GM19324 (cell line): ENCODE measurements around the gene MYO1A.
"Not testable (repeated sequence)": the region's sequence is repeated elsewhere in the genome, so short reads cannot be mapped to it uniquely, and the experiment has no call there.

Experiments
- ATAC-seq: cut with Tn5 transposase; IDR thresholded peaks from one replicate; pipeline ENCODE4 v1.9.1; 2021; ENCODE audit warnings: mild to moderate bottlenecking, moderate library complexity; ENCODE audit not compliant: unreplicated experiment, low FRiP score

Gene MYO1A

DNA sequence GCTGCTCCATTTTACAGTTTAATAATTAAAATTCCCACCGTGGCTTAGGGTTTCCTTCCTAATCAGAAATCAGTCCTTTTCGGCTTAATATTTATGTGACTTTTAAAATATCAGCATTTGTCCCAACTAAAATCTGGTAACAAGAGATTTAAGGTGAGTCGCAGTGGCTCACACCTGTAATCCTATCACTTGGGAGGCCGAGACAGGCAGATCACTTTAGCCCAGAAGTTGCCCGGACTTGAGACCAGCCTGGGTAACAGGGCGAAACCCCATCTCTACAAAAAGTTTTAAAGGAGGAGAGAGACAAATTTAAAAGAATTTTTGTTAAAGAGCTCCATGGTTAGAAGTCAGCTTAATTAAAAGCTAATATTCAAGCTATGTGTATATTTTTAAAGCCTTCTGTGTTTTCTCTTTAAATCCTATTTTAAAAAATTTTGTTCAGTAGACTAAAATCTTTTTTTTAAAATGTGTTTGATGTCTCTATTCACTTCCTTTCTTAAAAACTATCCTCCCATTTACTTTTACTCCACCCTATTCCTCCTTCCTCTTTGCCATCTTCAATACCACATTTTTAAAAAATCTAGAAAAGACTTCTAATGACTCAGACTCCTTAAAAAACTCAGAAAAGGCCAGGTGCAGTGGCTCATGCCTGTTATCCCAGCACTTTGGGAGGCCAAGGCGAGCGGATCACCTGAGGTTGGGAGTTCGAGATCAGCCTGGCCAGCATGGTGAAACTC, 29.8 kb downstream of the MYO1A start:
- ATAC-seq = no peak

DNA sequence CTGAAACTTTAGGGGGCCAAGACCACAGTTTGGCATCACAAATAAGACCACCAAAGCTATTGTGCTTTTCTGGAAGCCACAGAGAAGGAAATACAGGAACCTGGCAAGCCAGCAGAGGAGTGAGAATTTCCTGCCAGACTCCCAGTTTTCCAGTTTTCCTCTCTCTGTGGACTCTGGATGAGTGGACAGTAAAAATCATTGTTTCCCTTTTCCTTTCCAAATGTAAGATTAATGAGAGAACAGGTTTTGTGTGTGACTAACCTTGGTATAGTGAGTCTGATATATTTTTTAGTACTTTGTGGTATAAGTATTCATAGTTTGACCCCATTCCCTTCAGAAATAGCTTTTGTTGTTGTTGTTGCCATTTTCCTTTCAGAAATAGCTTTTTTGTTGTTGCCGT, 31.0 kb downstream of the MYO1A start:
- no peak for ATAC-seq

DNA sequence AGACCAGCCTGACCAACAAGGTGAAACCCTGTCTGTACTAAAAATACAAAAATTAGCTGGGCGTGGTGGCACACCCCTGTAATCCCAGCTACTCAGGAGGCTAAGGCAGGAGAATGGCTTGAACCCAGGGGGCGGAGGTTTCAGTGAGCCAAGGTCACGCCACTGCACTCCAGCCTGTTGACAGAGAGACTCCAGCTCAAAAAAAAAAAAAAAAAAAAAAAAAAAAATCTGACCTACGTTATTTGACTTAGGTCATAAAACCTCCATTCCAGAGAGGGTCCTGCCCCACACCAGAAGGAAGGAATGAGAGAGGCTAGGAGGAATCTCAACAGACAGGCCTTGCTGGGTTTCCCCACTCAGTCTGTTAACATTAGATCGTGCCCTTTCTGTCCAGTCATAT, 31.6 kb downstream of the MYO1A start:
- ATAC-seq = not testable (repeated sequence)

DNA sequence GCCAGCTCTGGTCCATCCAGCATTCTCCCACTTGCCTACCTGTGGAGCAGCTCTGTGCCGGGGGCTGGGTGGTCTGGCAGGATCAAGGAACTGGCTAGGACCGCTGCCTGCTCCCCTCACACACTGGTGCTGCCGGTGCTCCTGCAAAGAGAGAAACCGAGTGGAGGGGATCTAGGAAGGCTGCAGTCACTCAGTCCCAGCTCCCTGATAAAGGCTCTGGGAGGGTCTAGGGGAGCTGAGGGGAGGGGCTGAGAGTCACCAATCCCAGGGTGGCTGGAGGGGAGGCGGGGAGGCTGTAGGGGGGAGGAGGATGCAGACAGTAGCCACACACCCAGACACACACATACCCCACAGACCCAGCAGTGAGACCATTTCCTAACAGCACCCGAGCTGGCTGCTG, 33.6 kb downstream of the MYO1A start, which contains the start of gene TAC3:
TAC3 (minus strand) TSS at position 182 of the 400 bp plus-strand sequence. CDS start 732 bp downstream, outside the sequence.
- ATAC-seq = no peak

DNA sequence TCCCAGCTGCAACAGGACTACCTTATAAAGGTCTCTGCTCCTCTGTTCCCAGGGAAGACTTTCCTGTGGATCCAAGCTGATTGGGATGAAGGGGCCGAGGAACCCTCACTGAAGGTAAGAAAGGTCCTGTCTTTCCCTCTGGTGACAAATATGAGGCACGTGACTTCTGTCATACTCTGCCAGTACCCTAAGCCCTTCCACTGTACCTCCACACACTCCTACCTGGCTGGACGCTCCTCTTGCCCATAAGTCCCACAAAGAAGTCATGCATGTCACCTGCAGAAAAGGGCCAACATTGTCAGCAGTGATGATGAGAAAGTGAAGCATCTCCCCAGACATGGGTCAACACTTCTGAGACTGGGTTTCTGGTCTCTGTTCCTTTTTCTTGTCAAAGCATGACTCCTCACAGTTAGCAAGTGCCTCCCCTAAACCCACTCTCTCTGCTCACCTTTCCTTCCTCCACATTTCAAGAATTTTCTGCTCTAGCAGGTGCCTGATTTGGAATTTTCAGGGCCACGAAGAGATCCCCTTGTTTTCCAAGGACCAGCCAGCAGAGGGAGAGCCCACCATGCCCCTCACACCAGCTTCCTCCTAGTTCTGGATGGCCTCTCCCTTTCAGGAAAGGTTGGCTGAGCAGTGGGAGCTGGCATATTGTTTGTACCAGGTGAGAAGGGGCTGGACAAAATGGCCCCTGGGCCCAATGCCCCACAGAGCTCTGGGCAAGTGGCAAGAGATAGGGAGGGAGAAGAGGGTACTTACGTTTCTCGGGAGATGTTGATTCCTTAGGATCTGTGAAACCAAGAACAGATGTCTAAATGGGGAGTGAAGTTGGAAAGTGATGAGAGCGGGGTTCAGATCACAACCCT, 37.1 kb downstream of the MYO1A start:
- ATAC-seq = peak; percentile 74

DNA sequence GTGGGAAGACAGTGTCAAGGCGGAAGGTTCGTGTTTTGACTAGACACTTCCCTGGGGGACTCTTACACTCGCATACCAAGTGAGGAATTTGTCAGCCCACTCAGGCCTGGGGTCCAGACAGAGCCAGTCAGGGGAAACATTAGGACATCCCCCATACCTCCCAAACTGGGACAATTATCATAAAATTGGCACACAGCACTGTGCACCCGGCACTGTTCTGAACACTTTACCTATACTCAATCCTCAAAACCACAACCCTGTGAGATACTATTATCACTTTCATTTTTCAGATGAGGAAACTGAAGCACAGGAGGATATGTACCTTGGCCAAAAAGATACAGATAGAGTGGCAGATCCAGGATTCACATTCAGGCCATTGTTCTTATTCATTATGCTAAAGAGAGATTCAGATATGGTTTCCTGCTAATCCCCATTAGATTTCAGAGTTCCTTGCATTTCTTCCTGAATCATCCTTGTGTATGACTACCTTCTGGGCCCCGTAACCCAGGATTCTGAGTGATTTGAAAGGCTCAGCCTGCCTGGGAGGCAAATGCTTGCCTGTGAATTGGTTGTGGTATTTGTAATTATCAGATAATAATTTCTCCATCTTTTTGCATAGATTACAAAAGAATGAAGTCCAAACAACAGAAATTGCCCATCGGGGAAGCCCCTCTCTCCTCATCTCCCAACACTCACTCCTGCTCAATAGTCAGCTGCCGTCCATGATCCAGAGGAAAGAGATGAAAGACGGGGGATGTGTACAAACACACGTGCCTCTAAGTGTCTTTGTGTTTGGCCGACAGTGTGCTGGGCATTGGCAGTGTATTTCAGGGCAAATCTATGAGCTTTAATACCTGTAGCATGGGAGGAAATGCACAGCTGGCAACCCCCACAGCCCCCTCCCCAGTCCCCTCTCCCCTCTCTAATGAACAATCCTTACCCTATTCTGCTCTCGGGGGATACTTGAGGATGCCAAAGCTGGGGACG, 38.2 kb downstream of the MYO1A start:
- no peak for ATAC-seq

DNA sequence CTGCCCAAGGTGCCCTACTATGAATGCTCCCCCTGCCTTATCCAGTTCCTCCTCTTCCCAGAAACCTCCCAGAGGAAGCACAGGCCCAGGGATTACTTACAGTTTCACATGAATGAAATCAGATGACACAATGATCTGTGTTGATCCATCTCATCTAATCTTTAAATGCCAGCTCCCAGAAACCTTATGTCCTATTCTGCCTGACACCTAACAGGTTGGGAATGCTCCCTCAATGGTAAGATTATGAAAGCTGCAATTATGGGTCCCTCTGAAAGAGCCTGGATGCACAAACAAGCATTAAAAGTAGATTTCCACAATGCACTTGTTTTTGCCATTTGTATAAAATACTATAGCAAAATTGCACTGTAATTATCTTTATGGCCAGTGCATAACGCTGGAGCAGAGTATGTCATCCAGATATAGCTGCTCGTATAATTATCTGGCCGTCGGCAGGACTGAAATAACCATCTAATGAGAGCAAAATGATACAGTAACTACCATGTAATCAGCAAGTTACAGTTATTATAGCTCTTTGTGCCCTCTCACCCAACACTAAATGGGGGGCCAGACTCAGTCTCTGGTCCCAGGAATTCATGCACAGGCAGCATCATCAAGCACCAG, 39.2 kb downstream of the MYO1A start:
- ATAC-seq = no peak

DNA sequence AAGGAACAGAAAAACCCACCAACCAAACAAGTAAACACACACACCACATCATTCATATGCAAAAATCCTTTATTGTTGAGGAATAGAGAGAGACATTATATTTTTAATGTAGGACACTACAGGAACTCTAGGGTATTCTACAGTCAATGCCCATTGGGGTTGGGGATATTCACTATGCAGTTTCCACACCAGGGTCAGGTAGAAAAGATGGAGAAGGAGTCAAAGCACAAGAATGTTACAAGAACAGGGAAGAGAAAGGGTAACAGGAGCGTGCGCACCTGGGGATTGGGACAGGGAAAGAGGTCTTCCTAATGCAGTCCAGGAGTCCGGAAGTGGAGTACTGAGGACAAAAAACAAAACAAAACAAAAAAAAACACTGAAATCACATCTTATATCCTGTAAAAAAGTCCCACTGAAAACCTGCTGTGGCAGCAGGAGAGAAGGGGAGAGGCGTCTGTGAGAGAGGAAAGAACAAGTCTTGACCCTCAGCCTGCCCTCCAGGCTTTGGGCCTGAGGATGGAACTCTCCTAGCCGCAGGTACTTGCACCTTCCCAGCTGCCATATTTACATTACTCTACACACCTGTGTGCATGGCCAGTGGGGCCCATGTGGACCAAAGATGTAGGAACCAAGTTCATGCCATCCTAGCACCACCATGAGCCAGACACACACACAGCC, 39.8 kb downstream of the MYO1A start:
- ATAC-seq = no peak

DNA sequence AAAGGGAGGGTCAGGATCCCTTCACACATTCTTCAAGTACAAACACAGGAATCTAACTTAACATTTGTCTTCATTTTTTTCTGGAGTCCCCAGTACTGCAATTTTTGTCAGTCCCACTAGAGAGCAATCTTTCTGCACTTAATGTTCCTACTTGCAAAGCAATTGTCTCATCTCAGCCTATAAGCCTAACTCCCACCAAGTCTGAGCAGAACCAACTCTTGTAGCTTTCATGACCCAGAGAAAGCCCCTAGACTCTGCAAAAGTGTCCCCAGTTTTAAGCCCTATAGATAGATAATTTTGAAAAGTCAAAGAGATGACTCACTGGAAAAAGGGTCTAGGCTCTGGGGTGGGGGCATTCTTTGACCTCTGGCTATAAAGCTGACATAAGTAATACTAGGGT, 41.8 kb downstream of the MYO1A start:
- no peak for ATAC-seq

DNA sequence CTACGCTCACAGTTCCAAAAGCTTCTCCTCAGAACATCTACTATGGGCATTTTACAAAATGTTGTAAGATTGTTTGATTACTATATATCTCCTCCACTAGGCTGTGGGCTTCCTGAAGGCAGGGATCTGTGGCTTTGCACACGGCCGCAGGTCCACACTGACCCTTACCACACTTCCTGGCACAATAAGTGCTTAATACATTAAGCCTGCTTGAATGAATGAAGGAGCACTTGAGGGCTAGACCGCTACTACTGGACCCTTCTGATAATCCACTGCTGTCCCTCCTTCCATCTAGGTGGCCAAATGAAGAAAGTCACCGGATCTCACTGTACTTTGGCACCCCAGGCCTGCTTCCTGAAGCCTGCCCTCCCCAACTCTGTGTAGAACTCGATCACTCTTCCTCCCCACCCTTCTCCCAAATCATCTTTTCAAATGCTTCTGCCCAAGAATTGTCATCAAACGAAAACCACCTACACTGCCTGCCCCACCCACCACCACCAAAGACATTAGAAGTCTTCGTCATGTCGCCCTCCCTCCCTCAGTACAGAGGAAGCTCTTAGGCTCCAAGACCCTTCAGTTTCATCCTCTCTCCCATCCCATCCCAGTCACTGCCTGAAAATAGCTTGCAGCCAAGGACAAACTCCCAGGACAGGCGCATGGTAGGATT, 43.0 kb downstream of the MYO1A start:
- no peak for ATAC-seq

DNA sequence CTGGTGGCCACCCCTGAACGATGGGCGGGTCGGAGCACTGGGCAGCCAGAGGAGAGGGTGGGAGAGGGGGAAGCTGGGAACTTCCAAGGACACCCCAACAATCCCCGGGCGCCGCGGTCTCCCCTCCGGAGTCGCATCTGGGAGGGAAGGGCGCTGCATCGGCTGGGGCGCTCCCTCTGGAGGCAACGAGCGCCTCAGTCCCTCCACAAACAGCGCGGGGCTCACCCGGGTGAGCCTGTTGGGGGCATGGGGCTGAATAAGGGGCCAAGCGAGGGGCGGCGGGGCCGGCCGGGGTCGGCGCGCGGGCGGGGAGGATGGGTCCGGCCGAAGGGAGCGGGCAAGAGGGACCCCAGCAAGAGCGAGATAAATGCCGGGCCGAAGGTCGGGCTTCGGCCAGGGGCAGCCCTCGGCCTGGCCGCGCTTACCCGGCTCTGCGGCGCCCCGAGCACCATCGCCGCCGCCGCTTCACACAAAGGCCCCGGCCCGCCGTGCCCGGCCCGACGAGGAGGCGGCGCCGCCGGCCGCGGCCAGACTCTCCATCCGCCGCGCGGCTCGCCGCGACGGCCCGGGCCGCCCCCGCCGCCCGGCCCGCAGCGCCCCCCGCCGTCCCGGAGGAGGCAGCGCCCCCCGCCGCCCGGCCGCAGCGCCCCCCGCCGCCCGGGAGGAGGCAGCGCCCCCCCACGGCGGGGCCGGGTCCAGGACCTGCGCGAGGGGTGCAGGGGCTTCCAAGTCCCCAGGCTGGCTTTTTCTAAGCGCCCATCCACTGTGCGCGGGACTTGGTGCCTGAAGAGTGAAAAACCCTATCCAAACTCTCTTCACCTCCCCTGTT, 43.7 kb downstream of the MYO1A start, which contains the start of gene ZBTB39:
ZBTB39 (minus strand) TSS at position 567 of the 829 bp plus-strand sequence. CDS start 1,629 bp downstream, outside the sequence.
- peak; percentile 84 for ATAC-seq

DNA sequence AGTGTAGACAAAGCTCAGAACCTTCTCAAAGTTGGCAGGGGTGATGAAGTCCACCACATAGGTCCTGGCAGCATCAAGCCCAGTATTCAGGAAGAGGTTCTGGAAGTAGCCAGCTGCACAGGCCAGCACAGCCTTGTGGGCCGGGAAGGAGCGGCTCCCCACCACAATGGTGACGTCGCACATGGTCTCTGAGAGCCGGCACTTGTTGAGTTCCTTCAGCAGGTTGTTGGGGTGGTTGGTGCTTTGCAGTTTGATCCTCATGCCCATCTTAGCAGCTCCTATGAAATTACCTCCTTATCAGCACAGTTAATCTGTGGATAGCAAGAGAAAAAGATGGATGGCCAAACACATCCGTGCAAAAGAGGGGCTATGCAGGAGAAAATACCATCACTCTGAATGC, 45.3 kb downstream of the MYO1A start:
- no peak for ATAC-seq

DNA sequence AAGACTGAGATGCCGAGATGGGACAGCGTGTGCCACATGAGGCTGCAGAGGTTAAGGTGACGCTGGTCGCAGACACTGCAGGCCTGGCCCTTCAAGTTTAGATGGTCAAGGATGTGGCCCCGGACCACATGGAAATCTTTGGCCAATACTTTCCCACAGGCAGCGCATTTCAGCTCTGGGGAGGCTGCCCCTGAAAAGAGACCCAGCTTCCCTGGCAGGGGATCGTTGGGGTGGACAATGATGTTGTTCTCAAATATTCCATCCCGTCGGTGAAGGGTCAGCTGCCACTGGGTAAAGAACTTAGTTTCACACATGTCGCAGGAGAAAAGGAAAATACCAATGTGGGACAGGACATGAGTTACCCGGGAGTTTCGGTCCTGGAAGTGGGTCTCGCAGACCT, 46.5 kb downstream of the MYO1A start:
- no peak for ATAC-seq

DNA sequence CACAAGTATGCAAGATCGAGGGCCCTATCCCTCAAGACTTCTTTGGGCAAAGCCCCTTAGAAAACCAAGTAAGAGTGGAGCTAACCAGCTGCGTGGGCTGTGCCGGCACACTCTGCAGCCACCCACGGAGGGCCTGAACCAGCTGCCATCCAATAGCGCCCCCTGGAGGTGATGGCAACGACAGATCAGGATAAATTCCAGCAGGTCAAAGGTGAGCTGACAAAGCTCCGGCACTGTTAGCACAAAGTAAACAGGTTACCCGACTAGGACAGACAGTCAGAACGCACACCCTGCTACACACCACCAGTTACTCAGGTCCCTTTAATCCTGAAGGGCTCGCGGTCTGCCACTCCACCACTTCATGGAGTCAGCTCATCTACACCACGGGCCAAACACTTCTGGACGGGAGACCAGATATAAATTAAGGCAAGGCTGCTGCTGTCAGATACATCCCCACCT, 48.5 kb downstream of the MYO1A start:
- no peak for ATAC-seq

DNA sequence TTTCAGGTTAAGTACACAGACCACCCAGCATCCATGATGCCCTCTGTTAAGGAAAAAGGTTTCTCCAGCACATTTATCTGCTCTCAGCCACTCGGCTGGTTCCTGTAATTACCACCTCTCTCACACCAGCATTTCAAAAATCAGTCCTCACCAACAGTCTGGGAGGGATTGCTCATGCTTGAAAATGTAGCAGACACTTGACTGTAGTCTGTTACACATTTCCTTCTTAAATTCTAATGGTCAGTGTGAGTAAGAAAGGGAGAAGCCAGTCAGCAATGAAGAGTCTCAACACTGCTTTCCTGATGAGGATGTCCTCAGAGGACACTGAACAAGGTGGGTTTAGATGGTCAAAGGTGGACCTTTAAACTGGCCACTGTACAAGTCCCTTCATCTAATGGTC, 49.5 kb downstream of the MYO1A start:
- ATAC-seq = no peak

DNA sequence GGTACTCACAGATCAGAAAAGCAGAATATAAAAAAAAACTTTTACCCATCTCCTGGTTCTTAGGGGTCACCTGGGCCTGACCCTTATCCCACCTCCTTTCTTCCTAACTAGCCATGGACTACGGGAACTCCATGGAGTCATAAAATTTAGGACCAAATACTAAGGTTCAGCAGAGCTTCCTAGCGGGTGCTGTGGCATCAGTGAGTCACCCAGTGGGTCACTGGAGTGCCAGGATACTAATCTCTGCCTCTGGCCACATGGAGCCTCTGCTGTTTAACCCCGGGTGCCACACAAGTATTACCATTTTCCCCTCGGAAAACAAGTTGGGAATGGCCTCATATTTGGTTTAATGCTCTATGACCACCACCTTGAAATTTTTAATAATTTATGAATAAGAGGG, 50.5 kb downstream of the MYO1A start:
- no peak for ATAC-seq

DNA sequence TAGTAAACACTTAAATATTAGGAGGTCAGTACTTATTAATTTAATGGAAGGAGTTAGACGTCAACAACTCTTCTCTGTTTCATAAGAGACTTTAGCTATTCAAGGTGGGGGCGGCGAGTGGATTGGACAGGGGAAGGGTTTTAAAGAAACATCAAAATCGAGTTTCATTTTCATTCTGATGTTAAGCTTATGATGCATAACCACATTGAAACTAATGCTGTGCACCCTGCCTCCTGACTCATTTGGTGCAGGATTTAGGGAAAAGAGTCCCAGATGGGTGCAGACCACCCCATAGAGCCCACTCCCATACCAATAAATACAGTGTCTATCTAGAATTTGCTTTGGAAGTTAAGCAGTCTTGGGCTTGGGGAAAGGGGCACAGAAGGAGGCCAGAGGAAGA, 50.9 kb downstream of the MYO1A start:
- no peak for ATAC-seq

DNA sequence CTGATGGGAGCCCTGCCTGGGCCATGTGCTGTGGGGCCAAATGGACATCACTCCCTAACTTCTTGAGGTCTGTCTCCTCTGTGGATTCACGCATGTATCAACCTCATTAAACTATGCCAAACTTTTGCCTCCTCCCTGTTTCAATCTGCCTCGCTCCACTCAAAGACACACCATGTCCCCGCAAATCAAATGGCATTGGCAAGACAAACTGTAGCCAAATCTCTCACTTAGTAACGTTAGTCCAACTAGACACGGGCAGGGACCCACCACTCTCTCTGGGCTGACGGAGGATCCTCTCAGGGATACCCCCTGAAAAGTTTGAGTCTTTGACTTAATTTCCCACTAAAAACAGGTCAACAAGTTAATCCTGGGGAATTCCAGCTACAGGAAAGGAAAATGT, 51.6 kb downstream of the MYO1A start:
- no peak for ATAC-seq
